Measurements from ENCODE around the gene SF3B6.
A peak's percentile ranks its signal among the peaks of the same experiment; 100 is the strongest.
"Not testable (repeated sequence)": the region's sequence is repeated elsewhere in the genome, so short reads cannot be mapped to it uniquely, and the experiment has no call there.

Gene SF3B6, protein sequence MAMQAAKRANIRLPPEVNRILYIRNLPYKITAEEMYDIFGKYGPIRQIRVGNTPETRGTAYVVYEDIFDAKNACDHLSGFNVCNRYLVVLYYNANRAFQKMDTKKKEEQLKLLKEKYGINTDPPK

DNA sequence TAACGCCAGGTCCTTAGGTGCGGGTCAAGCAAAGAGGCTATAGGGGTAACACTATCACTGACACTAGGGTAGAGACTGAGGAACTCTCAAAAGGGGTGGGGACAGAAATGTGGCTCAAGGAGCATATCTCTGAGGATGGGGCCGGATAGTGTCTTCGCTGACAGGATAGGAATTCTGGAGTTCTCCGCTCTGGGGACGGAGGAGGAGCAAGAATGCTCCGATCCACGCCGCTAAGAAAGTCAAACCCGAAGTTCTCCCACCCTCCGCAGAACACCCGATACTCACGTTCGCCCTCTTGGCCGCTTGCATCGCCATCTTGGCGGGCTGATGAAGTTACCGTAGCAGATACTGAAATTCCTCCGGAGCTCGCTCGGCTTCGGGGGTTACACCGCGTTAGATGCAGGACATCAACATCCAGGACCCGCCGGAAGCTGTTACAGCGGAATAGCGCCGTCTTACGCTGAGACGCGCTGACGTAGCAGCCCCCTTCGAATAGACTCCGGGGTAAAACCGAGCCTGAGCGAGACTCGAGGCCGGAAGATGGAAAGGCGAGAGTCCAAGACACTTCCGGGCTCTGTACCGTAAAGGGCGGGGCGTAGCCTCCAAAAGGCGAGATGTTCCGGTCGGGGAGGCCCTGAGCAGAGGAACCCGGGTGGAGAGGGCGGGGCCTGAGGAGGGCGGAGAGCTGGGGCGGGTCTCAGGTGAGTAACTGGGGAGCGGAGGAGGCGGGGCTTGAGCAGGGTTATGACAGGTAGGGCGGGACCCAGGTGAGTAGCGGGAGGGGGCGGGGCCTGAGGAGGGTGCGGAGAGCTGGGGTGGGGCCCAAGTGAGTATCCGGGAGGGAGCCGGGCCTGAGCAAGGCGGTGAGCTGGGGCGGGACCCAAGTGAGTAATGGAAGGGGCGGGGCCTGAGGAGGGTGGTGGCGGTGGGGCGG, at the start of gene SF3B6:
Gene SF3B6, minus strand, starts transcription at position 412 of the 934 bp plus-strand sequence. Its CDS starts 97 bp downstream, at position 315.
- peak; percentile 58 to 97 (median 93) for DNase-seq

DNA sequence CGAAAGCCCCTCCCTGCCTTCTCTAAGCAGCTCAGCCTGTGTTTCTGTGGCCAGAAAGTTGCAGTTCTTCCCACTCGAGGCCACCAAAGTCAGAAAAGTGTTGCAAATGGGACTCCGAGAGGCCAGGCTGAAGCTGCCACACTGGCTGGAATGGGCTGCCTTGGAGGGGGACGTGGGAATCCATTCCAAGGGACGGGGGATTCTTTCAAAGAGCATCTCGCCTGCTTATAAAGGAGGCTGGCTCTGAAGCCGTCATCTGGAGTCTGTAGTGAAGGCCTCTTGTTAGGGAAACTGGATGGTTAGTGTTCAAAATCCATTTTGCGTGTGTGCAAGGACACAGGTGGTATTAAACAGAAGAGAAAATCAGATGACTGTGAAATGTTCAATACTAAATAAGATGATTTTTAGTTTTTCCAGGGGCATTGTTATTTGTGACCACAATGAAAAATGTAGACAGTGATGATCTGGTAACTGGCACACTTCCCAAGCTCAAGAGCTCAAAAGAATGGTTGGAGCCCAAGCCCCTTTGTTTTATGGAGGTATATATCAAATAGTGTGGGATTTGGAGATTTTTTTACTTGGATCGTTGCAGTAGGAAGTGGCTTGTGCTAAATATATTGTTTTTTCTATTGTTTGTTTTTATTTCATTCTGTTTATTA, 47.9 kb upstream of the SF3B6 start:
- peak in 6 of 51 donors; percentile 33 to 72 (median 70) for DNase-seq

DNA sequence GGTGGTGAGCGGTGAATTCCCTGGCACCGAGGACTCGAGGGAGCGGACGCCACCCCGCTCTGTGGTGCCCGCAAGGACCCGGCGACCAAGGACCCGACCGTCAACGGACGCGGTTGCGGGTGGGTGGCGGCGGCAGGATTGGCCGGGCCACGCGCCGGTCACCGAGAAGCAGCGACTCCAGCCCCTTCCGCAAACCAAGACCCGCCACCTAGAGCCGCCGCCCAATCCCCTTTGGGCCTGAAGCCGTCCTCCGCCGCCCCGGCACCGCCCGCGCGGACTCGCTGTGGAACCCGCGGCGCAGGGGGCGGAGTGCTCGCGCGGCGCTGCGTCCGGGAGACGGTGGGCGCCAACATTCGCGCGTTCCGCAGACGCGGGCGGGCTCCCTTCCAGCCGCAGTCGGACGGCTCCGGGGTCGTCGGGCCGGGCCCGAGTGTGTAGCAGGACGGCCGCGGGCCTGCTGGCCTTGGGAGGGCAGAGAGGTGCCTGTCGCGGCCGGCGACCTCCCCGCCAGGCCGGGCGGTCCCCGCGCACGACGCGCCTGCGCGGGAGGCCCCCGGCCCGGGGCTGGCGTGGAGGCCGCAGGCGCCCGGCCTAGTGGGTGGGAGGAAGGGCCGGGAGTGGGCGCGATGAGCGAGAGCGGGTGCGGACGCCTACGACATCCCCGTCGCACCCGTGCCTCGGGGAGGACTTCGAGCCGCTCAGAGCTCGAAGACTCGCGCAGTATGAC, 47.2 kb upstream of the SF3B6 start, which contains the start of the genes FAM228B and PFN4:
Gene FAM228B, plus strand, starts transcription at position 275 of the 727 bp plus-strand sequence. CDS start 893 bp downstream, outside the sequence.
Gene PFN4, minus strand, starts transcription at position 140 of the 727 bp plus-strand sequence. CDS start 799 bp downstream, outside the sequence.
- peak; percentile 36 to 92 (median 82) for DNase-seq

DNA sequence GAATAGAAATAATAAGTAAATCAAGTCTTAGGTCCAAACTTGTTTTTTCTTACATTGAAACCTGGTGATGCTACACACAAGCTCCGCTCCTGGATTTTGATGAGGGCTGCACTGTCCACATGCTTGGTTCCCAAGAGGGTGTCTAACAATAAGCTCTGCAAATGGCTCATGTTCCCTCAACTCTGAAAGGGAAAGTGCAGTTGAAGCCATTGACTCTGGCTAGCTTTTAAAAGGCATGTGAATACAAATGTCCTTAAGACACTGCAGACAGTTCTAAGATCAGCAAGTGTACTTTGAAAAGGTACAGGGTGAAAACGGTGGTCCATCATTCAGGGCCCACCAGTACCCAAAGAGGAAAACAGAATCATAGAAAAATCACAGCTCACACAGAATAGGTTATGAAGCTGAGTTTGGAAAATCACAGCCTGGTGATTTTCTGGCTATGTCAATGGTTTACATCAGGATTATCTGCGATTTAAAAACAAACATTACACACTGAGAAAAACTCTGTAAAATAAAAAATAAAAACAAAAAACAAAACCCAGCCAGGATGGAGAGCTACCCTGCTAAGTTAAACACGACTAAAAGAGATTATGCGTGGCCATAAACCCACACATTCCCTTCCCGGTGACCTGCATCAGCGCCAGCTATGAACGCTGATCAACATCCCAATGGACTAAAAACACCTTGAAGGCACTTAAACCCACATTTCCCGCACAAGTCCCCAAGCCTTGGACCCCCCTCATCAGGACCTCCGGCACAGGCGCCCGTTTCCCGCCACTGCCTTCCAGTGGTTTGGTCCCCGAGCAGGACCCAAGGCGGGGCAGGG, 46.5 kb upstream of the SF3B6 start:
- peak in 4 of 51 donors; percentile 2 to 47 (median 26) for DNase-seq

DNA sequence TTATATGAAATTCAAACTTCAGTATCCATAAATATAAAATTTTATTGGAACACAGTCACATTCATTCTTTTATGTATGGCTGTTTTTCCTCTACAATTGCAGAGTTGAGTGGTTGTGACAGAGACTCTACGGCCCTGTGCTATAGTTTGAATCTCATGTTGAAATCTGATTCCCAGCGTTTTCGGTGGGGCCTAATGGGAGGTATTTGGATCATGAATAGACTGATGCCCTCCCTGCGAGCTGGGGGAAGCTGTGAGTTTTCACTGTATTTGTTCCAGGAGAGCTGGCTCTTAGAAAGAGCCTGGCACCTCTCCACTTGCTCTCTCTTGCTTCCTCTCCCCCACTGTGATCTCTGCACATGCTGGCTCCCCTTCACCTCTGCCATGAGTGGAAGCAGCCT, 45.3 kb upstream of the SF3B6 start:
- DNase-seq, result no peak

DNA sequence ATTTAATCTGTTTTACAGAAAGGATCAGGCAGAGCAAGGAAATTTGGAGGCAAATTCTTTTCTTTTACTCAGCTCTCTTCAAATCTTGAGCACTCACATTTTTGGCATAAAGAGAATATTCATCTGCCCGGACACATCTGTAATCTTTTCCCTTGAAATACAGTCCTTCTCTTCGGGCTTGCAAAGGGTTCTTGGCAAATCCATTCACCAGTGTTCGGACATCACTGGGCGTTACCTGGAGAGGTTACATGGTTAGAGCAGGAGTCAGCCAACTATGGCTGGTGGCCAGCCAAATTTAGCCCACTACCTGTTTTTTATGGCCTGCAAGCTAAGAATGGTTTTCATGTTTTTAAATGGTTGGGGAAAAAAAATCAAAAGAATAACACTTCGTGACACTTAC, 44.9 kb upstream of the SF3B6 start:
- DNase-seq, result no peak

DNA sequence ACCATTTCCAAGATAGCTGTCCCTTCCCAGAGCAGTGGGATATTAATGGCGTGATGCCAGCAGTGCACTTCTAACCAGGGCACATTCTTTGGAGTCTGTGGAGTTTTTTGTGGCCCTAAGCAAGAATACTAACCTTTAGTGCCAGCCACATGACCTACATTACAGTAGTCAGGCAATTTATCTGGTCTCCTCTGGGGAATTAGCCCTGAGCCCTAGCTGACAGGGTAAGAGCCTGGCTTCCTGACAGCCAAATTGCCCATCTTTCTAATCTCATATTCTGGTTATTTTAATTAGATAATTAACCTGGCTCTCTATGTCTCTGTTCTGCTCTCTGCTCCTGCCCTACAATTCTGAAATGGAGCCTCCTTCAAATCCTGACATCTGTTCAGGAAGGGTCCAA, 41.8 kb upstream of the SF3B6 start:
- no peak for DNase-seq

DNA sequence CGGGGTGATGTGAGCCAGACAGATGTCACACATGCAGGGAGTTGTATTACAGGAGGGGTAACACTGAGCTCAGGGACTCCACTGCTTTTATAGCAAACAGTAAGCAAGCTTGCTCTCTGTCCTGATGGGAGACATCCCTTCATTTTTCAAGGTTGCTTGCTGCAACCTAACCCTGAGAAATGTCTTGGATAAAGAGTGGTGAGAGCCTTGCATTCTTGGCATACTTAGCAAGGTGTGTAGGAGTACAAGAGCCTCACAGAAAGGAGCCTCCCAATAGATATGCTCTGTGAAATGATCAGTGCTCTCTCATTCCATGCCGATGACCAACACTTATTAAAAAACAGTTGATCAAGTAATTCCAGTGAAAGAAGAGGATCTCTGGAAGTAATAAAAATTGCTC, 38.9 kb upstream of the SF3B6 start:
- no peak for DNase-seq

DNA sequence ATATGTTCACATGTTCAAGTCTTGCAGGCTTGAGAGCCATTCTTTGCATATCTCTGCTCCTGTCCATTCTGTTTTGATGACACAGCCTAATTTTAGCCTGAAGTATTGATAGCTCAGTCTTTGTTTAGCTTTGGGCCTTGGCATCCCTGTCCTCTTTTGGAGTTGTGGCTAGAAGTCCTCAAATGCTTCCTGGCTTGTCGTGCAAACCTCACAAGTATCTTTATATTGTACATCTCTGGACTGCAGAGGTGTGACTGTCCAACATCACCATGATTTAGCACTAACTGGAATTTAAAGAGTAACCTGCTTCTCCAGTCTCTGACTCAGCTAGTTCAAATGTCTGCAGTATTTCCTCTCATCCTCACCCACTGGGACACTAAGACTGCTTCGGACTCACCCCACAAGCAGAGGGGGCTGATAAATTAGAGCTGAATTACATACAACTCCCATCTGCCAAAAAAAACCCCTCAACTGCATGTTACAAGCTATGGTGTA, 35.3 kb upstream of the SF3B6 start:
- DNase-seq, result no peak

DNA sequence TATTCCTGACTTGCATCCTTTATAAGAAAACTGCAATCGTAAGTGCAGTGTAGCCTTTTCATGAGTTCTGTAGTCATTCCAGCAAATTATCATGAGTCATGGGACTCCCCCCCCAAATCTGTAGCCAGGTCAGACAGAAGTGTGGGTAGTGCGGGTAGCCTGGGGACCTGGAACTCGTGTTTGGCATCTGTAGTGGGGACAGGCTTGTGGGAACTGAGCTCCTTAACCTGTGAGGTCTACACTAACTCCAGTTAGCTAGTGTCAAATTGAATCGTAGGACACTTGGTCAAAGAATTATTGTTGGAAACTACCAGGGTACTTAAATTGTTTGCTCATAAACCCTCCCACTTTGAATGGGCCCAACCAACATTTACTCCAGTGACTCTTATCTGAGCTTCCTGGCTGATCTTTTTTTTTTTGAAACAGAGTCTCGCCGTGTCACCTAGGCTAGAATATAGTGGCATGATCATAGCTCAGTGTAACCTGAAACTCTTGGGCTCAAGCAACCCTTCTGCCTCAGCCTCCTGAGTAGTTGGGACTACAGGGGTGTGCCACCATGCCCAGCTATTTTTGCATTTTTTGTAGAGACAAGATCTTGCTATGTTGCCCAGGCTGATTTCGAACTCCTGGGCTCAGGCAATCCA, 34.7 kb upstream of the SF3B6 start:
- DNase-seq, result no peak

- DNase-seq, result not testable (repeated sequence)
Observed at GRCh38 chr2:24109431-24109830, 33.3 kb upstream of the SF3B6 start.

DNA sequence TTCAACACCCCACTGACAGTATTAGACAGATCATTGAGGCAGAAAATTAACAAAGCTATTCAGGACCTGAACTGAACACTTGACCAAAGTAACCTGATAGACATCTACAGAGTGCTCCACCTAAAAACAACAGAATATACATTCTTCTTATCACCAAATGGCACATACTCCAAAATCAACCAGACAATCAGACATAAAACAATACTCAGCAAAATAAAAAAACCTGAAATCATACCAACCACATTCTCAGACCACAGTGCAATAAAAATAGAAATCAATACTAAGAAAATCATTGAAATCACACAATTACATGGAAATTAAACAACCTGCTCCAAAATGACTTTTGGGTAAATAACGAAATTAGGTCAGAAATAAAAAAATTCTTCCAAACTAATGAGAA, 31.2 kb upstream of the SF3B6 start:
- DNase-seq, result no peak

GRCh38 chr2:24106786-24107185, 30.7 kb upstream of the SF3B6 start:
- no peak for DNase-seq

DNA sequence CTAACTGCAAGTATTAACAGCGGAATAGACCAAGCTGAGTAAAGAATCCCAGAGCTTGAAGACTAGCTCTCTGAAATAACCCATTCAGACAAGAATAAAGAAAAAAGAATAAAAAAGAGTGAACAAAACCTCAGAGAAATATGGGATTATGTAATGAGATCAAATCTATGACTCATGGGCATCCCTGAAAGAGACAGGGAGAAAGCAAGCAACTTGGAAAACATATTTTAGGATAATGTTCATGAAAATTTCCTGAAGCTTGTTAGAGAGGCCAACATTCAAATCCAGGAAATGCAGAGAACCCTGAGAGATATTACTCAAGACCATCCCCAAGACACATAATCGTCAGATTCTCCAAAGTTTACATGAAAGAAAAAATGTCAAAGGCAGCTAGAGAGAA, 29.7 kb upstream of the SF3B6 start:
- DNase-seq, result no peak

DNA sequence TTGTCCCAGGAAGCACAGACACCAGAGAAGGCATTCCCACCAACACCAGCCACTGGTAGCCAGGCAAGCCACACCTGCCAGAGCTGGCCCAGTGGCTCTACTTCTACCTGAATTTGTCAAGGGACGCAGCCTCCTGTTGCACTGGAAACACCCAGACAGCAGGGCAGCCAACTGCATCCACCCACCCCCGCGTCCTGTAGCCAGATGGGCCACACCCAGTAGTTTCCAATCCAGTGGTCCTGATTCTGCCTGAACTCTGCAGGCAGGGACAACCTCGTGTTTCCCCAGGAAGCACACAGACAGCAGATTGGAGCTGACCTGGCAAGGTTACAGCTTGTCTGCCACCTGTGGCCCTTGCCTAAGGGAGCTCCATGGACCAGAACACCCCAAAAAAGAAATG, 28.8 kb upstream of the SF3B6 start:
- DNase-seq, result no peak

GRCh38 chr2:24104110-24104650, 28.1 kb upstream of the SF3B6 start:
- DNase-seq, result no peak

- DNase-seq, result no peak
Observed at GRCh38 chr2:24102677-24103076, 26.6 kb upstream of the SF3B6 start.

- DNase-seq, result no peak
Observed at GRCh38 chr2:24101992-24102391, 25.9 kb upstream of the SF3B6 start.

- not testable (repeated sequence) for DNase-seq
Observed at GRCh38 chr2:24100732-24101131, 24.6 kb upstream of the SF3B6 start.

Measured in hypothalamus (tissue), 51 donors.